Stimulated activated memory B cell treated with anti-CD40 and anti-IgM and Interleukin-4, amounts not matched to agents 10 μg/mL and 1 μg/mL and 100 μg/mL, for 72 hours (primary cell): Measurements from ENCODE around the gene ACADSB.

ENCODE experiments used
- ATAC-seq: fragments of 150-1000 bp; cut with Tn5 transposase; 2 replicates; pipeline ENCODE4 v1.10.0; 2021
- H3K27ac Mint-ChIP-seq: one replicate; pipeline ENCODE4 v1.8.0; 2022; ENCODE audit warnings: mild to moderate bottlenecking, mixed read lengths
- H3K27me3 Mint-ChIP-seq: one replicate; pipeline ENCODE4 v1.8.0; 2022; ENCODE audit warnings: mixed read lengths
- H3K36me3 Mint-ChIP-seq: one replicate; pipeline ENCODE4 v1.8.0; 2022; ENCODE audit warnings: mixed read lengths
- H3K4me1 Mint-ChIP-seq: one replicate; pipeline ENCODE4 v1.8.0; 2022; ENCODE audit warnings: mixed read lengths
- H3K4me3 Mint-ChIP-seq: one replicate; pipeline ENCODE4 v1.8.0; 2022; ENCODE audit warnings: mild to moderate bottlenecking, moderate library complexity, mixed read lengths
- H3K9me3 Mint-ChIP-seq: one replicate; pipeline ENCODE4 v1.8.0; 2022; ENCODE audit warnings: mixed read lengths

The ACADSB gene

GRCh38 chr10:123008355-123009104 is at the start of gene ACADSB, which contains the start of gene IKZF5:
Gene ACADSB (plus strand): TSS chr10:123009006. CDS start chr10:123009030, 24 bp downstream.
Gene IKZF5 (minus strand): TSS chr10:123008795. CDS start chr10:122998625, 10,170 bp downstream.
- Mint-ChIP-seq H3K9me3 (no peaks in the 10 kb centered on the region), H3K36me3 (peaks cover 9% of the 10 kb centered on the region), H3K27me3 (no peaks in the 10 kb centered on the region), H3K4me1 (peaks cover 43% of the 10 kb centered on the region), H3K27ac (peak within 1 kb of the TSS; percentile 92), H3K4me3 (peak within 1 kb of the TSS; percentile 94)
- ATAC-seq = peak; percentile 96

- no peaks in the 10 kb centered on the region for H3K4me1 Mint-ChIP-seq
- H3K27me3 Mint-ChIP-seq = no peaks in the 10 kb centered on the region
- H3K9me3 Mint-ChIP-seq = peaks cover 11% of the 10 kb centered on the region
- peaks cover 20% of the 10 kb centered on the region for H3K36me3 Mint-ChIP-seq
- ATAC-seq = no peak
- no peak overlapping the region for H3K27ac Mint-ChIP-seq
- no peak overlapping the region for H3K4me3 Mint-ChIP-seq
These were observed 46.4 kb upstream of the ACADSB start for GRCh38 chr10:122962405-122962804.

- Mint-ChIP-seq H3K36me3 (peaks cover 23% of the 10 kb centered on the region), H3K9me3 (peaks cover 24% of the 10 kb centered on the region), H3K4me1 (no peaks in the 10 kb centered on the region), H3K4me3 (no peak overlapping the region), H3K27ac (no peak overlapping the region), H3K27me3 (no peaks in the 10 kb centered on the region)
- ATAC-seq = no peak
These were observed 41.9 kb upstream of the ACADSB start for GRCh38 chr10:122966879-122967278.

GRCh38 chr10:122968698-122969097 is 40.1 kb upstream of the ACADSB start:
- ATAC-seq = no peak
- Mint-ChIP-seq H3K27me3 (no peaks in the 10 kb centered on the region), H3K4me1 (no peaks in the 10 kb centered on the region), H3K9me3 (peaks cover 24% of the 10 kb centered on the region), H3K27ac (no peak overlapping the region), H3K36me3 (peaks cover 13% of the 10 kb centered on the region), H3K4me3 (no peak overlapping the region)

GRCh38 chr10:122974023-122974422 is 34.8 kb upstream of the ACADSB start:
- Mint-ChIP-seq H3K27ac (no peak overlapping the region), H3K27me3 (no peaks in the 10 kb centered on the region), H3K36me3 (no peaks in the 10 kb centered on the region), H3K4me3 (no peak overlapping the region), H3K9me3 (no peaks in the 10 kb centered on the region), H3K4me1 (peaks cover 8% of the 10 kb centered on the region)
- no peak for ATAC-seq

GRCh38 chr10:122974543-122975064 is 34.2 kb upstream of the ACADSB start:
- no peak overlapping the region for H3K27ac Mint-ChIP-seq
- H3K27me3 Mint-ChIP-seq = no peaks in the 10 kb centered on the region
- H3K36me3 Mint-ChIP-seq = no peaks in the 10 kb centered on the region

GRCh38 chr10:122980209-122981065 is 28.4 kb upstream of the ACADSB start, which contains the start of gene PSTK:
Gene PSTK (plus strand): TSS chr10:122980401. CDS start chr10:122980480, 79 bp downstream.
- Mint-ChIP-seq H3K36me3 (peaks cover 6% of the 10 kb centered on the region), H3K27ac (peak within 1 kb of the TSS; percentile 98), H3K9me3 (no peaks in the 10 kb centered on the region), H3K4me1 (peaks cover 19% of the 10 kb centered on the region), H3K4me3 (peak within 1 kb of the TSS; percentile 85), H3K27me3 (no peaks in the 10 kb centered on the region)
- peak; percentile 99 for ATAC-seq

More at GRCh38 chr10:122974543-122975064, 34.2 kb upstream of the ACADSB start:
- no peak overlapping the region for H3K4me3 Mint-ChIP-seq
- ATAC-seq = peak; percentile 50
- H3K9me3 Mint-ChIP-seq = no peaks in the 10 kb centered on the region
- H3K4me1 Mint-ChIP-seq = peaks cover 8% of the 10 kb centered on the region

- Mint-ChIP-seq H3K27ac (peak overlapping the region; percentile 98), H3K36me3 (peaks cover 8% of the 10 kb centered on the region), H3K4me3 (peak overlapping the region; percentile 85), H3K4me1 (peaks cover 19% of the 10 kb centered on the region), H3K9me3 (no peaks in the 10 kb centered on the region), H3K27me3 (no peaks in the 10 kb centered on the region)
- ATAC-seq = no peak
These were observed 27.7 kb upstream of the ACADSB start for GRCh38 chr10:122981066-122981464.

GRCh38 chr10:122983898-122984297 is 24.9 kb upstream of the ACADSB start:
- no peak overlapping the region for H3K27ac Mint-ChIP-seq
- peaks cover 19% of the 10 kb centered on the region for H3K36me3 Mint-ChIP-seq
- H3K9me3 Mint-ChIP-seq = no peaks in the 10 kb centered on the region
- H3K4me1 Mint-ChIP-seq = peaks cover 19% of the 10 kb centered on the region
- H3K4me3 Mint-ChIP-seq = no peak overlapping the region
- no peak for ATAC-seq
- no peaks in the 10 kb centered on the region for H3K27me3 Mint-ChIP-seq

GRCh38 chr10:122984708-122985107 is 24.1 kb upstream of the ACADSB start:
- peaks cover 18% of the 10 kb centered on the region for H3K4me1 Mint-ChIP-seq
- no peak overlapping the region for H3K4me3 Mint-ChIP-seq
- no peak overlapping the region for H3K27ac Mint-ChIP-seq
- no peak for ATAC-seq
- no peaks in the 10 kb centered on the region for H3K9me3 Mint-ChIP-seq
- H3K36me3 Mint-ChIP-seq = peaks cover 19% of the 10 kb centered on the region
- H3K27me3 Mint-ChIP-seq = no peaks in the 10 kb centered on the region

- no peak overlapping the region for H3K4me3 Mint-ChIP-seq
- H3K27ac Mint-ChIP-seq = no peak overlapping the region
- no peaks in the 10 kb centered on the region for H3K27me3 Mint-ChIP-seq
- H3K9me3 Mint-ChIP-seq = no peaks in the 10 kb centered on the region
- no peak for ATAC-seq
- peaks cover 24% of the 10 kb centered on the region for H3K36me3 Mint-ChIP-seq
- peaks cover 2% of the 10 kb centered on the region for H3K4me1 Mint-ChIP-seq
These were observed 22.5 kb upstream of the ACADSB start for GRCh38 chr10:122986335-122986734.

- Mint-ChIP-seq H3K27me3 (no peaks in the 10 kb centered on the region), H3K36me3 (peaks cover 24% of the 10 kb centered on the region), H3K4me3 (no peak overlapping the region), H3K4me1 (no peaks in the 10 kb centered on the region), H3K9me3 (no peaks in the 10 kb centered on the region), H3K27ac (no peak overlapping the region)
- ATAC-seq = no peak
These were observed 20.3 kb upstream of the ACADSB start for GRCh38 chr10:122988501-122988900.

GRCh38 chr10:122990278-122990677 is 18.5 kb upstream of the ACADSB start:
- Mint-ChIP-seq H3K27me3 (no peaks in the 10 kb centered on the region), H3K4me1 (no peaks in the 10 kb centered on the region), H3K27ac (no peak overlapping the region), H3K36me3 (peaks cover 31% of the 10 kb centered on the region), H3K4me3 (no peak overlapping the region), H3K9me3 (no peaks in the 10 kb centered on the region)
- no peak for ATAC-seq

GRCh38 chr10:122992031-122992585 is 16.7 kb upstream of the ACADSB start:
- Mint-ChIP-seq H3K9me3 (no peaks in the 10 kb centered on the region), H3K27ac (no peak overlapping the region), H3K4me1 (no peaks in the 10 kb centered on the region), H3K4me3 (no peak overlapping the region), H3K27me3 (no peaks in the 10 kb centered on the region), H3K36me3 (peaks cover 27% of the 10 kb centered on the region)
- no peak for ATAC-seq

GRCh38 chr10:122993797-122994336 is 14.9 kb upstream of the ACADSB start:
- H3K9me3 Mint-ChIP-seq = no peaks in the 10 kb centered on the region
- no peaks in the 10 kb centered on the region for H3K27me3 Mint-ChIP-seq
- no peak overlapping the region for H3K27ac Mint-ChIP-seq
- peaks cover 32% of the 10 kb centered on the region for H3K36me3 Mint-ChIP-seq
- H3K4me1 Mint-ChIP-seq = no peaks in the 10 kb centered on the region
- no peak overlapping the region for H3K4me3 Mint-ChIP-seq
- ATAC-seq = no peak
